ENCODE results near the gene IL16.

The IL16 gene

GRCh38 chr15:81244306-81244705, 47.6 kb downstream of the IL16 start:
- Histone ChIP-seq H3K36me3 (peaks cover 0 to 4% (median 0%) of the 10 kb centered on the region in 3 donors), H3K4me1 (peaks cover 0 to 3% (median 0%) of the 10 kb centered on the region in 4 donors), H3K27me3 (no peaks in the 10 kb centered on the region), H3K27ac (no peak overlapping the region), H3K4me3 (no peak overlapping the region), H3K9me3 (peaks cover 0 to 18% (median 9%) of the 10 kb centered on the region in 3 donors)
- no peak for TF ChIP-seq CTCF (IDR thresholded peaks at IDR 0.05)
- intact Hi-C loops (cut with DNase I; ENCODE audit: low total_unique reads): no loop called here
- DNase-seq: no peak

GRCh38 chr15:81253846-81254245, 57.2 kb downstream of the IL16 start:
- Histone ChIP-seq H3K4me3 (no peak overlapping the region), H3K27ac (no peak overlapping the region), H3K27me3 (no peaks in the 10 kb centered on the region), H3K4me1 (no peaks in the 10 kb centered on the region), H3K9me3 (no peaks in the 10 kb centered on the region), H3K36me3 (no peaks in the 10 kb centered on the region)
- TF ChIP-seq CTCF (IDR thresholded peaks at IDR 0.05): no peak
- intact Hi-C loops (cut with DNase I; ENCODE audit: low total_unique reads): no loop called here
- no peak for DNase-seq

DNA sequence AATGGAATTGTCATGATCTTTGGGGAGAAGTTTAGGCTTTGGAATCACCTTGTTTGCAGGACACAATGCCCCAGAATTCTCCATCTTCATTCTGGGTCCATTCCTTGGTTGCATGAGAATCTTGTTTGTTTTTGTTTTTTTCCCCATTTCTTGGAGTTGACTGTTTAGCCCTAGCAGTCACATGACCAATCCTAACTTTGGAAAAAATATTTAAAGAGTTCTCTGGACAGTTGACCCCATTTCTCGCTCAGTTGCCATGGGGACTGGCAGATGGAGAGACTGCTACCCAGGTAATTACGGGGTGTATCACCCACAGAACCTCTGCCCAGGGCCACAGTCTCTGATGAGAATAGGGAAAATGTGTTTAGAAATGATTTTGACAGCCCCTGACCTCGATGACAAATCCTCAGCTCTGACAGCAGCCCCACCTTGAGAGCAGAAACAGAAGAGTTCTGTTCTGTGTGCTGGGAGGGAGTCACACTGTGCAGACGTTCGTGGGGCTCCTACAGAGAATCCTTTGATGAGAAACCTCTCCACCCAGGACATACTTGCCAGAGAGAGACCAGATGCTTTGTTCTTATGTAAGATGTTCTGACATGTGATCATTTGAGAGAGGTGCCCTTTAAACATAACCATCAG, 57.7 kb downstream of the IL16 start:
- no peaks in the 10 kb centered on the region for H3K4me1 ChIP-seq
- no peak for DNase-seq
- no peak for TF ChIP-seq CTCF (IDR thresholded peaks at IDR 0.05)
- H3K36me3 ChIP-seq: no peaks in the 10 kb centered on the region
- intact Hi-C loops (cut with DNase I; ENCODE audit: low total_unique reads): no loop called here
- no peaks in the 10 kb centered on the region for H3K27me3 ChIP-seq
- H3K9me3 ChIP-seq: no peaks in the 10 kb centered on the region
- no peak overlapping the region for H3K27ac ChIP-seq
- no peak overlapping the region for H3K4me3 ChIP-seq

DNA sequence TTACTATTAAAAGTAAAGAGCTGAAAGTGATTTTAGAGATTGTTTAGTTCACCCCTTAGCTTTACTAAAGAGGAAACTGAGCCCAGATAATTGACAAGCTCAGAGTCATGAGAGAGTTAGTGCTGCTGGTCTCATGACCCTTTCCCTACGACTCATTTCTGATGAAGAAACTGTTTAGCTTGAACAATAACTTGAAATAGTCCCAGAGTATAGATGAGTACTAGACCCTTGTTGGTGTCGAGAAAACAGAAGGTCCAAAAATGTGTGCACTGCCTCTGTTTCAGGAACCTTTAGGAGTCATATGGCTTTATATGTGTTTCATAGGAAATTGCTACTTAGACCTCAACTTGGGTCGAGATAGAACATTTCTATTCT, 58.2 kb downstream of the IL16 start:
- intact Hi-C loops (cut with DNase I; ENCODE audit: low total_unique reads): no loop called here
- Histone ChIP-seq H3K36me3 (no peaks in the 10 kb centered on the region), H3K4me1 (no peaks in the 10 kb centered on the region), H3K27me3 (no peaks in the 10 kb centered on the region), H3K27ac (no peak overlapping the region), H3K9me3 (no peaks in the 10 kb centered on the region), H3K4me3 (no peak overlapping the region)
- no peak for DNase-seq
- no peak for TF ChIP-seq CTCF (IDR thresholded peaks at IDR 0.05)

GRCh38 chr15:81255315-81255957, 58.8 kb downstream of the IL16 start:
- H3K27ac ChIP-seq: no peak overlapping the region
- DNase-seq: no peak
- intact Hi-C loops (cut with DNase I; ENCODE audit: low total_unique reads): no loop called here

More at GRCh38 chr15:81255315-81255957, 58.8 kb downstream of the IL16 start:
- Histone ChIP-seq H3K36me3 (no peaks in the 10 kb centered on the region), H3K27me3 (no peaks in the 10 kb centered on the region), H3K9me3 (no peaks in the 10 kb centered on the region), H3K4me3 (no peak overlapping the region), H3K4me1 (no peaks in the 10 kb centered on the region)
- no peak for TF ChIP-seq CTCF (IDR thresholded peaks at IDR 0.05)

Measured in tibial artery (tissue), 4 donors.